RWPE2 (cell line): ENCODE measurements around the gene TSPYL6.
A peak's percentile ranks its signal among the peaks of the same experiment; 100 is the strongest.

ENCODE experiments used
- ATAC-seq: fragments of 200-7000 bp; cut with Tn5 transposase; 3 replicates; pipeline ENCODE4 v1.9.1; 2021; ENCODE audit warnings: low read depth
- DNase-seq: peaks from one replicate; pipeline ENCODE4 v3.0.0-alpha.2; 2020; ENCODE audit warnings: low spot score
- H3K27ac ChIP-seq: fragments of 450-650 bp; 2 replicates; pipeline ENCODE4 v1.5.1; 2017; ENCODE audit warnings: mild to moderate bottlenecking; ENCODE audit not compliant: poor library complexity, severe bottlenecking
- H3K27me3 ChIP-seq: fragments of 250-450 bp; sonication (Bioruptor Pico); 2 replicates; pipeline ENCODE4 v1.5.1; 2021; ENCODE audit warnings: mild to moderate bottlenecking, moderate library complexity; ENCODE audit not compliant: insufficient read depth, poor library complexity, severe bottlenecking
- H3K36me3 ChIP-seq: fragments of 250-450 bp; sonication (Bioruptor Pico); 2 replicates; pipeline ENCODE4 v1.5.1; 2020; ENCODE audit warnings: low read depth, mild to moderate bottlenecking, moderate library complexity
- H3K4me1 ChIP-seq: fragments of 250-450 bp; sonication (Bioruptor Pico); 2 replicates; pipeline ENCODE4 v1.5.1; 2021; ENCODE audit warnings: mild to moderate bottlenecking, moderate library complexity; ENCODE audit not compliant: insufficient read depth, poor library complexity, severe bottlenecking
- H3K4me3 ChIP-seq: fragments of 250-450 bp; sonication (Bioruptor Pico); 2 replicates; pipeline ENCODE4 v1.5.1; 2021; ENCODE audit warnings: mild to moderate bottlenecking, moderate library complexity; ENCODE audit not compliant: severe bottlenecking
- H3K9me3 ChIP-seq: fragments of 250-450 bp; sonication (Bioruptor Pico); 2 replicates; pipeline ENCODE4 v1.5.1; 2021; ENCODE audit warnings: mild to moderate bottlenecking, moderate library complexity; ENCODE audit not compliant: severe bottlenecking
- TF ChIP-seq, protein P1 (sequence below): fragments of 450-650 bp; IDR thresholded peaks from one replicate; pipeline ENCODE4 v1.5.1; 2017; ENCODE audit warnings: mild to moderate bottlenecking, moderate library complexity; ENCODE audit not compliant: poor library complexity, severe bottlenecking

The TSPYL6 gene

DNA sequence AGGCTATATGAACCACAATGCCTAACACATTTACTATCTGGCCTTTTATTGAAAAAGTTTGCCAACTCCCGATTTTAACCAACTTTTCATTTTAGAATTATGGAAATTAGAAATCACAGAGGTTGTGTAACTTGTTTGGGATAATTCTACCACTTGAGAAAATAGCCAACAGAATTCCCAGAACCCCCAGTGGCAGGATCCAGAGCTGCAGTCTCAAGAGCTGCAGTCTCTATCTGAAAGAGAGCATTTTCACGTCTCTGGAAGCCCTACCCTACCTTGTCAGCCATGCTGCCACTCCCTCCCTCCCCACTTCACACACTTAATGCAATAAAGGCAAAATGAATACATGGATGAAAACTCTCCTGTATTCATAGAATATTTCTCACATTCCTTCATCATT is 23.4 kb upstream of the TSPYL6 start:
- no peaks in the 10 kb centered on the region for H3K9me3 ChIP-seq
- H3K27ac ChIP-seq: no peak overlapping the region
- no peaks in the 10 kb centered on the region for H3K36me3 ChIP-seq
- peaks cover 4% of the 10 kb centered on the region for H3K4me1 ChIP-seq
- H3K27me3 ChIP-seq: no peaks in the 10 kb centered on the region
- DNase-seq: no peak
- no peak for ATAC-seq
- TF ChIP-seq, protein P1, sequence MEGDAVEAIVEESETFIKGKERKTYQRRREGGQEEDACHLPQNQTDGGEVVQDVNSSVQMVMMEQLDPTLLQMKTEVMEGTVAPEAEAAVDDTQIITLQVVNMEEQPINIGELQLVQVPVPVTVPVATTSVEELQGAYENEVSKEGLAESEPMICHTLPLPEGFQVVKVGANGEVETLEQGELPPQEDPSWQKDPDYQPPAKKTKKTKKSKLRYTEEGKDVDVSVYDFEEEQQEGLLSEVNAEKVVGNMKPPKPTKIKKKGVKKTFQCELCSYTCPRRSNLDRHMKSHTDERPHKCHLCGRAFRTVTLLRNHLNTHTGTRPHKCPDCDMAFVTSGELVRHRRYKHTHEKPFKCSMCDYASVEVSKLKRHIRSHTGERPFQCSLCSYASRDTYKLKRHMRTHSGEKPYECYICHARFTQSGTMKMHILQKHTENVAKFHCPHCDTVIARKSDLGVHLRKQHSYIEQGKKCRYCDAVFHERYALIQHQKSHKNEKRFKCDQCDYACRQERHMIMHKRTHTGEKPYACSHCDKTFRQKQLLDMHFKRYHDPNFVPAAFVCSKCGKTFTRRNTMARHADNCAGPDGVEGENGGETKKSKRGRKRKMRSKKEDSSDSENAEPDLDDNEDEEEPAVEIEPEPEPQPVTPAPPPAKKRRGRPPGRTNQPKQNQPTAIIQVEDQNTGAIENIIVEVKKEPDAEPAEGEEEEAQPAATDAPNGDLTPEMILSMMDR: peak; percentile 8
- no peak overlapping the region for H3K4me3 ChIP-seq

DNA sequence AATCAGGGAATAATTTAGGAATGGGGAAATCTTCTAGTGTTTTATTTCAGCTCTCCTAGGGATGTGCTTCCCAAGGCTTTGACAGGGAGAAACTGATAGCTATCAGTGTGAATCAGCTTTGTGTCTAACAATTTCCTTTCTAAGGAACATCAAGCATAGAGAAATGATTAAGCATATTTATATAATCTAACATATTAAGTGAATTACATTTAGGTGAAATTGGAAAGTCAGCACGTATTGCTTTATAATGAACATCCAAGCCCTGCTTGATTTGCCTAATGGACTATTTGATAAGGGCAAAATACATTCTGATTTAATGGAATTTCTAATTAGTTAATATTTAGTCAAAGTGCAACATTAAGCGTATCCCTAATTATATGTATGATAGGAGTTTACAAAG is 19.5 kb upstream of the TSPYL6 start:
- H3K4me3 ChIP-seq: no peak overlapping the region
- H3K9me3 ChIP-seq: no peaks in the 10 kb centered on the region
- no peaks in the 10 kb centered on the region for H3K36me3 ChIP-seq
- peaks cover 4% of the 10 kb centered on the region for H3K4me1 ChIP-seq
- no peaks in the 10 kb centered on the region for H3K27me3 ChIP-seq
- no peak overlapping the region for H3K27ac ChIP-seq
- ATAC-seq: no peak
- TF ChIP-seq, protein P1: no peak
- no peak for DNase-seq

DNA sequence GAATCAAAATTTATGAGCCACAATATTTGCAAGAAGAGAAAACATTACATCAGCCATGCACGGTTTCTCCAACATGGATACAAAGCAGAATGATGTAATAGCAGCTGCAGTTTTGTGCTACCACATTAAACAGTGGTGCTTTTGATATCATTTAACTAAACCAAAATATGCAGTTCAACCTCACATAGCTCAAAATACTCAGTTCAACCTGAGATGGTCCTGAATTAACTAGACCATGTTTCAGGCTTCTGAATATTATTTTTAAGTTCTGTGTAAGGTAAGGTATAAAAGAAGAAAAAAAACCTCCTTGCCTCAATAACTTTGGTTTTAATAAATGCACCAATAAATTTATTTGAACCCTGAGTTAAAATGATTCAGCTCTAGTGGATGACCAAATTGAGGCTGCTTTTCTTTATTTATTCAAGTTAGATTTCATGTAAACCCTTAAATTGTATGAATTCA is 18.8 kb upstream of the TSPYL6 start:
- Histone ChIP-seq H3K27ac (no peak overlapping the region), H3K4me3 (no peak overlapping the region), H3K4me1 (peaks cover 4% of the 10 kb centered on the region), H3K9me3 (no peaks in the 10 kb centered on the region), H3K27me3 (no peaks in the 10 kb centered on the region), H3K36me3 (no peaks in the 10 kb centered on the region)
- DNase-seq (no peak), ATAC-seq (no peak)
- TF ChIP-seq, protein P1: no peak

DNA sequence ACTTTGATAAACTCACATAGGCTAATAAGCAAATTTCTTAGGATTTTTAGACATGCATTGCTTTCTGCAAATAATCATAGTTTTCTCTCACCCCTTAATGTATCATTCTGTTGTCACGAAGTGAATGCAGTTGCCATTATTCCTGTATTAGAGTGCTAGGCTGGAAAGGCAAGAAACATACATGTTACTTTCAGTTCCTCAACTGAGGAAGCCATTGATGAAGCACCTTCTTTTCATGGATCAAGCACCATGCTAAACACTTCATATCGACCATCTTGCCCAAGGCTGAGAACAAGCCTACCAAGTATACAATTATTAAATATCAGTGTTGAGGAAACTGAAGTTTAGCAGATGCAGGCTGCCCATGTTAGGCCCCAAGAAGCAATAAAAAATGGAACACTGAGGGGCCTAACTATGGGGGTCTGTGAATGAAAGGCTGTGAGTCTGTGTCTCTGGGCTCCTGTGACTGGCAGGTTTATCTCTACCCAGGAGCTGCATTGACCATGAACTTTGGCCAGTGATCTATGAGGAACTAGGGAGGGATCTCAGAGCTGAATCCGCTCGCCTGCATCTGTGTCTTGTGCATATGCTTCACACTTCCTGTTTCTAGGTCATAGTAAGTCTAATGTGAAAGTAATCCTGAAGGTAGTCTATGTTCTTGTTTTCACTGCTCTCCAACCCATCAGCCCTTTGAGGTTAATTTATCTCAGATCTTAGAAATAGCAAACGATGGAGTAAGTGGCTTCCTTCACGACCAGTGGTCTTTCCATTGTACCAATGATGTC is 16.0 kb upstream of the TSPYL6 start:
- DNase-seq: no peak
- H3K27ac ChIP-seq: no peak overlapping the region
- no peak for ATAC-seq

More for the DNA sequence above, 16.0 kb upstream of the TSPYL6 start:
- no peaks in the 10 kb centered on the region for H3K36me3 ChIP-seq
- H3K4me3 ChIP-seq: no peak overlapping the region
- H3K27me3 ChIP-seq: no peaks in the 10 kb centered on the region
- TF ChIP-seq, protein P1: no peak
- peaks cover 4% of the 10 kb centered on the region for H3K4me1 ChIP-seq
- H3K9me3 ChIP-seq: no peaks in the 10 kb centered on the region
